Measurements from ENCODE around the gene MMP21.

Gene MMP21

GRCh38 chr10:125765835-125766234 lies 9.8 kb downstream of the MMP21 start:
- no peak for DNase-seq (ENCODE audit: low read depth in 2 of 2)

GRCh38 chr10:125762692-125763648 lies 12.7 kb downstream of the MMP21 start:
- DNase-seq (ENCODE audit: low read depth in 2 of 2) = no peak

- DNase-seq (ENCODE audit: low read depth in 2 of 2) = no peak
Measured at GRCh38 chr10:125761961-125762360, 13.7 kb downstream of the MMP21 start.

- no peak for DNase-seq (ENCODE audit: low read depth in 2 of 2)
Measured at GRCh38 chr10:125757742-125758141, 17.9 kb downstream of the MMP21 start.

- DNase-seq (ENCODE audit: low read depth in 2 of 2) = no peak
Measured at GRCh38 chr10:125756853-125757487, 18.7 kb downstream of the MMP21 start.

- no peak for DNase-seq (ENCODE audit: low read depth in 2 of 2)
Measured at GRCh38 chr10:125756196-125756595, 19.4 kb downstream of the MMP21 start.

GRCh38 chr10:125747417-125747816 lies 28.2 kb downstream of the MMP21 start:
- no peak for DNase-seq (ENCODE audit: low read depth in 2 of 2)

GRCh38 chr10:125744909-125745308 lies 30.7 kb downstream of the MMP21 start:
- DNase-seq (ENCODE audit: low read depth in 2 of 2) = no peak

- DNase-seq (ENCODE audit: low read depth in 2 of 2) = no peak
Measured at GRCh38 chr10:125742465-125742864, 33.2 kb downstream of the MMP21 start.

GRCh38 chr10:125739994-125740679 lies 35.5 kb downstream of the MMP21 start:
- no peak for DNase-seq (ENCODE audit: low read depth in 2 of 2)

- DNase-seq (ENCODE audit: low read depth in 2 of 2) = no peak
Measured at GRCh38 chr10:125738206-125738605, 37.4 kb downstream of the MMP21 start.

- no peak for DNase-seq (ENCODE audit: low read depth in 2 of 2)
Measured at GRCh38 chr10:125734823-125735222, 40.8 kb downstream of the MMP21 start.

GRCh38 chr10:125734148-125734547 lies 41.5 kb downstream of the MMP21 start:
- DNase-seq (ENCODE audit: low read depth in 2 of 2) = no peak

GRCh38 chr10:125727436-125727835 lies 48.2 kb downstream of the MMP21 start:
- DNase-seq (ENCODE audit: low read depth in 2 of 2) = no peak

GRCh38 chr10:125726914-125727313 lies 48.7 kb downstream of the MMP21 start:
- no peak for DNase-seq (ENCODE audit: low read depth in 2 of 2)

GRCh38 chr10:125722811-125723210 lies 52.8 kb downstream of the MMP21 start:
- no peak for DNase-seq (ENCODE audit: low read depth in 2 of 2)

- no peak for DNase-seq (ENCODE audit: low read depth in 2 of 2)
Measured at GRCh38 chr10:125721035-125721434, 54.6 kb downstream of the MMP21 start.

- DNase-seq (ENCODE audit: low read depth in 2 of 2) = no peak
Measured at GRCh38 chr10:125720002-125720382, 55.6 kb downstream of the MMP21 start.

- peak; percentile 97 to 98 for DNase-seq (ENCODE audit: low read depth in 2 of 2)
Measured at GRCh38 chr10:125719173-125720001, 56.2 kb downstream of the MMP21 start, which contains the start of gene EDRF1. Gene EDRF1 (plus strand): TSS chr10:125719709. CDS start chr10:125719808, 99 bp downstream.
